RCC 7860 (cell line): ENCODE measurements around the gene CASKIN1.

Source experiments
- DNase-seq: peaks from one replicate; pipeline ENCODE4 v3.0.0-alpha.2; 2015; ENCODE audit warnings: low spot score
- FAIRE-seq: peaks from 2 replicates; lab custom pipeline; 2012; peaks lifted over from hg19 to GRCh38; lab: Jason Lieb, UNC

Gene CASKIN1

GRCh38 chr16:2161911-2162310, 34.5 kb downstream of the CASKIN1 start:
- FAIRE-seq: no peak
- DNase-seq: no peak

- DNase-seq (no peak), FAIRE-seq (no peak)
Observed at GRCh38 chr16:2160915-2161551, 35.4 kb downstream of the CASKIN1 start.

DNA sequence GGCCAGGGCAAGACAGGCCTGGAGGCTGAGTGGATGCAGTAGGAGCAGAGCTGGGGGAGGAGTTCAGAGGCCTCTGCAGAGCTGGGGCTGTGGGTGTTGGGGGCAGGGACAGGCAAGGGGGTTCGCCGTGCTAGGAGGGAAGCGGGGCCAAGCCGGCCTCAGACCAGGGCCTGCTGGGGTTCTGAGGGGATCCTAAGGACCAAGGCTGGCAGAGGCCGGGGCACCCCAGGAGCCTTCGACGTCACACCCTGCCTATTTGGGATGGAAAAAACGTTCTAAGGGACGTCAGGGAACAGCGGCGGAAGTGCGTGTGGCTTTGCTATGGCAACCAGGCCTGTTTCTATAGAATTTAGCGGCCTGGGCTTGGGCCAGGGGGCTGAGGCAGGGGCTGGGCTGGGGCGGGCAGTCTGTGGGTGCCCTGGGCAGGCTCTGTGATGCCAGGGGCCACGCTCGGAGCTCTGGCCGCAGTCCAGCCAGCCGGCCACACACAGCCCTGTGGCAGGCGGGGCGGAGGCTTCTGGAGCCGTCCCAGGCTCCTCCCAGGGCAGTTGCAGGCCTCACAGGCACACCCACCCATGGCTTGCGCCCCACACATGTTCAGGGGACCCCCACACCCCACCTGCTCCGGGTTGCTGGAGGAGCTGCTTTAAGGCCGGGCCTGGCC, 37.1 kb downstream of the CASKIN1 start:
- no peak for DNase-seq
- FAIRE-seq: no peak

GRCh38 chr16:2158262-2158638, 38.2 kb downstream of the CASKIN1 start:
- FAIRE-seq (no peak), DNase-seq (no peak)

GRCh38 chr16:2157480-2158261, 38.7 kb downstream of the CASKIN1 start:
- FAIRE-seq: no peak
- DNase-seq: no peak

DNA sequence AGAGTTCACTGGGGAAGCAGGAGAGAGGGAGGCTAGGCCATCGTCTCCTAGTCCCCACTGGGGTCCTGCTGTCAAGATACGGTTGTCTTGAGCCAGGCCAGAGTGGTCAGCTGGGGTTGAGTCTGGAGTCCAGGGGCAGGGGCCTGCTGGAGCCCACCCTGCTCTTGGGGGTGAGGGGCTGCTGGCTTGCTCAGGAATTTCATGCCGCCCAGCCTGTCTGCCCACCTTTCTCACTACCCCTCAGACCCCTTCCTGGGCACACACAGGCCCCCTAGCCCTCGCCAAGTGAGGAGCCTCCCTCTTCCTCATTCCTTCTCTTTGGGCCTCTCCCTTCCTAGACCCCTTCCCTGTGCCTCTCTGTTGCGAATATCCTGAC, 39.6 kb downstream of the CASKIN1 start:
- FAIRE-seq (no peak), DNase-seq (no peak)

DNA sequence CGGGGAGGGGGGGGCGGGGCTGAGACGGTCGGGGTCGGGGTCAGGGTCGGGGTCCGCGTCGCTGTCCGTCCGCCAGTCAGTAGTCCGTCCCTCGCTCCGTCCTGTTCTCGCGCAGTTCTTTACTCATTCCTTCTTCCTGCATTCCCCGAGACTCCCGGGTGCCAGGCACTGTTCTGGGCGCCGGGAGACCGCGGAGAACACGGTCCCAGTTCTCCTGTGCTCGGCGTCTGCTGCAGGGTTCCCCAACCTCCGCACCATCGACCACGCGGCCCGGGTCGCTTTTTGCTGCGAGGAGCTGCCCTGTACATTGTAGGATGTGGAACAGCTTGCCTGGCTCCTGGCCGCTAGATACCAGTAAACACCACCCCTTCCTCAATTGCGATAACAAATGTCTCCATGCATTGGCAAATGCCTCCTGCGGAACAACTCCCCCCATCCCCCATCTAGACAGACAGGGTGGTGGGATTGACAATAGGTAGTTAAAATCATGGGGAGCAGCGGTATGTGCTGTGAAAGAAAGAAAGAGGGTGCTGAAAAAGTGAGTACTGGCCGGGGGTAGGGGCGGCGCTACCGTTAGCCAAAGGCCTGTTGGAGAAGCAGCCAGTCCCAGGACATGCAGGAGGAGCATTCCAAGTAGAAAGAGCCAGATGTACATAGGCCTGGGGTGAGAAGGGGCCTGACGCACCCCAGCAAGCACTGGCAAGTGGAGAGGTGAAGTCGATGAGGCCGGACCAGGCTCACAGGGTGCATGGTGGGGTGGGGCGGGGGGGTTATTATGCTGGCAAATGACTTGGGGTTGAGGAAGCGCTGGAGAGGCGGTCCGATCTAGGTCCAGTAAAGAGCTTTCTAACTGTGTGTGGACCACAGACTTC, 40.2 kb downstream of the CASKIN1 start:
- no peak for FAIRE-seq
- peak; percentile 14 for DNase-seq

DNA sequence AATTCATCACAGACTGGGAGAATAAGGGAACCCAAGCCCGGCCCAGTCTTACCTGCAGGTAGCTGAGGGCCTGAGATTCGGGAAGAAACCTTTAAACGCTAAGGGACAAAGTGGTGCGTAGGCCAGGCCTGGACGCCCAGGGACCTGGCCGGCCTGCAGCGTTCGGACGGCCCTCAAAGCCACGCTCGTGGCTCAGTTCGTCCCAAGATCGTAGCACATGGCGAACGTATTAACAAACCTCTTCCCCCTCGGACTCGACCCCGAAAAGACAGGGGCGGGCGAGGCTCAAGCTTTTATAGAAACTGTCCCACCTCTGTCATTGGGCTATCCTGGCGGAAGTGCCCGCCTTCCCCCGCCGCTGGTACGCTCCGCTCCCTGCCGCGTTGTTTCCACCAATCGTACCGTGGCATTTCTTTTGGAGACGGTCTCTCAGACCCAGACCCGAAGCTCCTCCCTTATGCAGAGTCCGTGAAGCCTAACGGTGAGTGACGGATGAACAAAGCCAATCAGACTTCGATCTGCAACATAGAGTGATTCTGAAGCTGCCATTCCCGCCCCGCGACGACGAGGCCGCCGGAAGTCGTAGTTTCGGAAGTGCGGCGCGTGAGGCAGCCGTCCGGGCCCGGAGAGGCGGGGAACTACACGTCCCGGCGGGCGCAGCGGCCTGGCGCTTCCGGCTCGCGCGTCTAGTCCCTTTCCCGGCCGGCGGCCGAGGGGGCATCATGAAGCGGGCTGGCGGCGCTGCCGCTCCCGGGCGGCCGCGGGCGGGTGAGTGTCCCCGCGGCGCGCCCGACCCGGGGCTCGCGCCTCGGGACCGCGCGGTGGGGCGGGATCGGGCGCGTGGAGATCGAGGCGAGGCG, 41.1 kb downstream of the CASKIN1 start, which contains the start of gene TRAF7:
Gene TRAF7 (plus strand): TSS at position 692 of the 860 bp plus-strand sequence. CDS start 8,139 bp downstream, outside the sequence.
- FAIRE-seq (peak; percentile 94), DNase-seq (peak; percentile 100)

- DNase-seq (peak; percentile 12), FAIRE-seq (no peak)
Observed at GRCh38 chr16:2154533-2155090, 41.8 kb downstream of the CASKIN1 start.

- DNase-seq: peak; percentile 29
- no peak for FAIRE-seq
Observed at GRCh38 chr16:2152695-2153506, 43.5 kb downstream of the CASKIN1 start.

DNA sequence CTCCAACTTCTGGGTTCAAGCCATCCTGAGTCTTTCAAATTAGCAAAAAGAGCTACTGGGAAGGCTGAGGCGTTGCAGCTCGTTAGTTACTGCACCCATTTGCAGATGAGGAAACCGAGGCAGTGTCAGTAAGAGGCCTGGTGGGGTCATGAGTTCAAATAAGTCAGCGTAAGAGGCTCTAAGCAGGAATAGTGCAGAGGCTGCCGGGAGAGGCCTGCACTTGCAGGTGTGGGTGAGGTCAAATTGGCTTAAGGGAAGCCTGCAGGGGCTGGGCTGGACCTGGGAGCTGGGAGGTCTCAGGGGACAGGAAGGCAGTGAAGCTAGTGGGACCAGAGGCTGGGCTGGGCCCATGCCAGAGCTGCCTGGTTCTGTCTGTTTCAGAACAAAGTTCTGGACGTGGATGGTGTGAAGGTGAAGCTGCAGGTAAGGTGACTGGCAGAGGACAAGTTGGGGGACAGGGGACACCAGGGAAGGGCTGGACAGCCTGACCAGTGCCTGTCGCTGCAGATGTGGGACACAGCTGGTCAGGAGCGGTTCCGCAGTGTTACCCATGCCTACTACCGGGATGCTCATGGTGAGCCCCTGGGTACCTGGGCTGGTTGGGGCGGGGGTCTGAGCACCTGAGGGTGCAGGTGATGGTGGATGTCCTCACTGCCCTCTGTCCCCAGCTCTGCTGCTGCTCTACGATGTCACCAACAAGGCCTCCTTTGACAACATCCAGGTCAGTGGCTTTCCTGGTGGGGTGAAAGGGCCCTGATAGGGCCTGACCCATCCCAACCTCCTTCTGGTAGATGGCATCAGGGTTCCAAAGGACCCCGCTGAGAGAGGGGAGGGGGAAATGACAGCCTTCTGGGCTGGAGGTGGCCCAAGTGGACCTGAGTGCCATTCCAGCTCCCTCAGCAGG, 45.0 kb downstream of the CASKIN1 start:
- DNase-seq (no peak), FAIRE-seq (no peak)

- peak; percentile 67 for DNase-seq
- no peak for FAIRE-seq
Observed at GRCh38 chr16:2150418-2151187, 45.8 kb downstream of the CASKIN1 start.

GRCh38 chr16:2149630-2150417, 46.6 kb downstream of the CASKIN1 start:
- DNase-seq (peak; percentile 37), FAIRE-seq (no peak)

DNA sequence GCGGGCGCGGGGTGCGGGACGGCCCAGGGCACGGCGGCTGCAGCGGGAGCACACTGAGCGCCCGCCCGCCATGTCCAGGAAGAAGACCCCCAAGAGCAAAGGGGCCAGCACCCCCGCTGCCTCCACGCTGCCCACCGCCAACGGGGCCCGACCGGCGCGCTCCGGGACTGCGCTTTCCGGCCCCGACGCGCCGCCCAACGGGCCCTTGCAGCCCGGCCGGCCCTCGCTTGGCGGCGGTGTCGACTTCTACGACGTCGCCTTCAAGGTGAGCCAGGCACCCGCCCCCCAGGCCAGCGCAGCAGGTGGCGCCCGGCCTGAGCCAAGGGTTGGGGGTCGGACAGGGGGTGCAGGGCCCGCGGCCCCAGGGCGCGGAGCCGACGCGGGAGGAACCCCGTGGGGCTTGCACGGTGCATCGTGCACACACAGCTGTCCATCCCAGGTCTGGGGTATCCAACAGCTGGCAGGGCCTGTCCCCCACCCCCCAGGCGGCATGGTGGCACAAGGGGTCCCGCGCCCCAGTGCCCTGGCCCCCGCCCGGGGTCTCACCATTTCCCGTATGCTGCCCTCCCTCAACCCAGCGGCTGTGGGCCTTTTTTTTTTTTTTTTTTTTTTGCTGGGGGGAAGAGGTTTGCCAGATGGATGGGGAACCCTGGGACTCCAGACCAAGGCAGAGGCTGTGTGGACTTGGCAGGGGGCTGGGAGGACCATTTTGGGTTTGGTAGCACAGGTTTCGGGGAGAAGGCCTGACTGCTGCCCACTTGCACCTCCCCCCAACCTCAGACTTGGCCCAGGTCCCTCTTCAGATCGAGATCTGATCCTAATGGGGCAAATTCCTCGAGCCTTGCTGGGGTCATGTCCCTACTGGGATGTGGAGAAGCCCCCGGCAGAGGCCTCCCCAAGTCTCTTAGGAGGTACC, 47.4 kb downstream of the CASKIN1 start:
- DNase-seq: peak; percentile 4
- no peak for FAIRE-seq

DNA sequence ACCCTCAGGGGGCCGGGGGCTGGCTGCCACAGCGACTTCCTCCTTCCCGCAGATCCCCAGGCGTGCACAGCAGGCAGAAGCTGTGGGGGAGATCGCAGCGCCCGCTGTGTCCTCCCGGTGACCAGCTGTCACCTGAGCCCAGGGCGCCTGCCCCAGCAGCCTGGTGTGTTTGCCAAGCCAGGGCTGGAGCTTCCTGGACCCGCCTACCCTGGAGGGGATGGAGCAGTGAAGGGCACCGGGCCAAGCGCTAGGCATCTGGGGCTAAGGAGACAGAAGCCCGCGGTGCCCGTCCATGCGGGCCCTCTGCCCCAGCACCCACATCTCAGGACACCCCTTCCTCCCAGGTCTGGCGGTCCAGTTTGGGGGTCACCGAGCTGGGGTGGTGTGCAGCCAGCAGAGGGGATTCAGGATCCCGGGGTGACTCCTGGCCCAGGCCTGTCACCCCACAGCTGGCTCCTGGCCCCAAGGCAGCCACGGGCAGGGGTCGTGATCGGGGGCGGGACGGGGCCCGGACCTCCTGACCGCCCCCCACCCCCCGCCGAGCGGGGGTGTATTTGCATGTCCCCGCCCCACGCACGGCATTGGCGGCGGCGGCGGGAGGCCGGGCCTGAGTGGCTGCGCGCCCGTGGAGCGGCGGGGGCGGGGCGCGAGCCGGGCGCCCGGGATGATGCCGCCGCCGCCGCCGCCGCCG, 48.3 kb downstream of the CASKIN1 start, which contains the start of gene RAB26:
Gene RAB26 (plus strand): TSS at position 645 of the 691 bp plus-strand sequence. CDS start 159 bp downstream, outside the sequence.
- no peak for FAIRE-seq
- peak; percentile 75 for DNase-seq
